Heart left ventricle (tissue), 16 donors: ENCODE results near the gene GJD4. TPM values are rescaled to one million over a fixed set of nuclear protein-coding genes. Genes with fewer than 3 reads are reported as not detected.

ENCODE experiments used
- ATAC-seq, 4 donors: fragments of 200-7000 bp; cut with Tn5 transposase; one replicate each; pipeline ENCODE4 v1.9.1; 2020 to 2022; ENCODE audit warnings: moderate library complexity in 4 of 4, mild to moderate bottlenecking in 3 of 4, moderate number of reproducible peaks in 1 of 4
- DNase-seq, 5 donors: peaks; one replicate each; pipeline ENCODE4 v3.0.0-alpha.2; 2020
- H3K27ac ChIP-seq, 12 donors: fragments of 200-600 bp; sonication (generic) in 4 of 12; one replicate each; pipeline versions ENCODE4 v1.5.0 to v1.8.0; 2016 to 2022; ENCODE audit warnings: mild to moderate bottlenecking in 2 of 12
- H3K27me3 ChIP-seq, 9 donors: fragments of 200-600 bp; sonication (generic) in 2 of 9; one replicate each; pipeline versions ENCODE4 v1.5.1 to v1.8.0; 2016 to 2022; ENCODE audit warnings: mild to moderate bottlenecking in 3 of 9
- H3K36me3 ChIP-seq, 9 donors: fragments of 200-600 bp; sonication (generic) in 2 of 9; one replicate each; pipeline versions ENCODE4 v1.5.0 to v1.8.0; 2018 to 2022; ENCODE audit warnings: mild to moderate bottlenecking in 2 of 9
- H3K4me1 ChIP-seq, 12 donors: fragments of 200-600 bp; sonication (generic) in 4 of 12; one replicate each; pipeline versions ENCODE4 v1.5.0 to v1.8.0; 2016 to 2022; ENCODE audit warnings: mild to moderate bottlenecking in 3 of 12
- H3K4me3 ChIP-seq, 12 donors: fragments of 200-600 bp; sonication (generic) in 4 of 12; one replicate each; pipeline versions ENCODE4 v1.5.0 to v1.8.0; 2017 to 2022; ENCODE audit warnings: mild to moderate bottlenecking in 9 of 12, moderate library complexity in 4 of 12
- H3K9me3 ChIP-seq, 12 donors: fragments of 200-600 bp; sonication (generic) in 4 of 12; one replicate each; pipeline versions ENCODE4 v1.5.0 to v1.8.0; 2016 to 2022; ENCODE audit warnings: mild to moderate bottlenecking in 1 of 12
- POLR2A ChIP-seq, 2 donors: fragments of 450-650 bp; IDR thresholded peaks; one replicate each; pipeline ENCODE4 v1.6.1; 2017; ENCODE audit warnings: antibody characterized with exemption in 2 of 2, mild to moderate bottlenecking in 2 of 2, moderate library complexity in 2 of 2
- WGBS, 4 donors: extraction: QIAGEN DNeasy Blood & Tissue Kit in 2 of 4; methylation state at CpG; one replicate each; pipeline versions ENCODE4 v1.1.5 to v1.1.7; 2013 to 2018; 5-methylcytosine and 5-hydroxymethylcytosine counted together
- intact Hi-C, 10 donors: fragments of 100-400 bp; cut with DNase I; formaldehyde crosslinking; loops; one replicate each; pipeline versions ENCODE4 v1.11.1 to v1.14.2; 2022
- polyA plus RNA-seq, 2 donors: library from polyadenylated mRNA; stranded (reverse); fragments of 200-250 nt; gene quantifications; one replicate each; pipeline ENCODE4 v1.2.3, GENCODE V29; 2013
- total RNA-seq, 9 donors: library from RNA; depleted of rRNA in 2 of 9; stranded (reverse); fragments of >200 nt in 2 of 9; fragmentation: NEBNext Ultra II Directional in 3 of 9; extraction: Animal tissue kit (Norgen Biotek cat#: 25700) in 3 of 9; gene quantifications; one replicate each; pipeline versions ENCODE4 v1.1.0 to v1.2.4, GENCODE V29; 2016 to 2023
- TF ChIP-seq, protein P1 (sequence below), 12 donors: fragments of 200-600 bp; sonication (generic) in 4 of 12; IDR thresholded peaks; one replicate each; pipeline versions ENCODE4 v1.5.0 to v1.8.0; 2018 to 2022; ENCODE audit warnings: antibody characterized with exemption in 12 of 12, mild to moderate bottlenecking in 5 of 12
- donor health status: ischemic (EF 13 %, LVEDD 7.1; RV severe dilation, severe dysfunction).
- donor health status: healthy with polysubstance abuse.
- donor health status: DM: no; HTN: yes; CAD: no.
- donor health status: DM: no; HTN: no; CAD: no.
- donor health status: ischemic (EF 25% LVEDD 6.9; RV normal size, moderate dysfunction).
- donor health status: ischemic (EF 25% LVEDD 5.7; RV mildly dilated, moderate dysfunction).
- donor health status: healthy.
- donor health status: DM: yes; HTN: yes; CAD: no.
- donor health status: ischemic (EF 35%, LVEDD 5.7; RV mildly dilated, moderate dysfunction).
- donor health status: nonischemic (EF 11% LVEDD 7.7; RV severe dilation, severe dysfunction).
- donor health status: DM: yes; HTN: yes; CAD: no.
- donor health status: PGD.
- donor health status: ischemic (EF 29% LVEDD 5.4; RV normal size, mild dysfunction).
- donor health status: nonischemic (EF 23%, LVEDD 6.1; RV moderate dilation, normal function).

Gene GJD4
- total and polyA plus RNA-seq, 11 donors, result not detected

DNA sequence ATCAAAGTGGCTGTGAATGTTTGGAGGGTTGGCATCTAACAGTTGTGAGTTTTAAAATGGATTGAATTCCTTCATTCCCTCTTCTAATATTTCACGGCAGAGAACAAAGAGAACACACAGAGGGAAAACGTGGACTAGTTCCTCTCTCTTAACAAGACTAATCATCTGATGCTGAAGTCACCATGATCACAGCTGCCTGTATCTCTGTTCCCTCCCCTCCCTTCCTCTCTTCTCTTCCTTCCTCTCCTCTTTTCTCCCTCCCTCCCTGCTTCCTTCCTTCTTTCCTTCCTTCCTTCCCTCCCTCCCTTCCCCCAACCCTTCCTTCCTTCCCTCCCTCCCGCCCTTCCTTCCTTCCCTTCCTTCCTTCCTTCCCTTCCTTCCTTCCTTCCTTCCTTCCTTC, 10.0 kb upstream of the GJD4 start:
- H3K4me3 ChIP-seq, result no peak overlapping the region
- peaks cover 0 to 5% (median 0%) of the 10 kb centered on the region in 12 donors for H3K9me3 ChIP-seq
- TF ChIP-seq POLR2A (IDR thresholded peaks at IDR 0.05), result no peak
- TF ChIP-seq, protein P1, sequence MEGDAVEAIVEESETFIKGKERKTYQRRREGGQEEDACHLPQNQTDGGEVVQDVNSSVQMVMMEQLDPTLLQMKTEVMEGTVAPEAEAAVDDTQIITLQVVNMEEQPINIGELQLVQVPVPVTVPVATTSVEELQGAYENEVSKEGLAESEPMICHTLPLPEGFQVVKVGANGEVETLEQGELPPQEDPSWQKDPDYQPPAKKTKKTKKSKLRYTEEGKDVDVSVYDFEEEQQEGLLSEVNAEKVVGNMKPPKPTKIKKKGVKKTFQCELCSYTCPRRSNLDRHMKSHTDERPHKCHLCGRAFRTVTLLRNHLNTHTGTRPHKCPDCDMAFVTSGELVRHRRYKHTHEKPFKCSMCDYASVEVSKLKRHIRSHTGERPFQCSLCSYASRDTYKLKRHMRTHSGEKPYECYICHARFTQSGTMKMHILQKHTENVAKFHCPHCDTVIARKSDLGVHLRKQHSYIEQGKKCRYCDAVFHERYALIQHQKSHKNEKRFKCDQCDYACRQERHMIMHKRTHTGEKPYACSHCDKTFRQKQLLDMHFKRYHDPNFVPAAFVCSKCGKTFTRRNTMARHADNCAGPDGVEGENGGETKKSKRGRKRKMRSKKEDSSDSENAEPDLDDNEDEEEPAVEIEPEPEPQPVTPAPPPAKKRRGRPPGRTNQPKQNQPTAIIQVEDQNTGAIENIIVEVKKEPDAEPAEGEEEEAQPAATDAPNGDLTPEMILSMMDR (IDR thresholded peaks at IDR 0.05), result no peak
- intact Hi-C loops, result loop anchor here in 7 of 10 donors (5.0 to 10.0 kb wide), 4 partner anchors 350 to 480 kb away; no protein-coding TSS in a partner anchor
- peaks cover 0 to 5% (median 0%) of the 10 kb centered on the region in 9 donors for H3K27me3 ChIP-seq
- DNase-seq, result no peak
- no peak overlapping the region for H3K27ac ChIP-seq
- no peaks in the 10 kb centered on the region for H3K4me1 ChIP-seq
- no peaks in the 10 kb centered on the region for H3K36me3 ChIP-seq
- WGBS, 4 donors, result 46 to 56% (median 50%) methylated on average over 3 of the region's 3 CpGs
- no peak for ATAC-seq

DNA sequence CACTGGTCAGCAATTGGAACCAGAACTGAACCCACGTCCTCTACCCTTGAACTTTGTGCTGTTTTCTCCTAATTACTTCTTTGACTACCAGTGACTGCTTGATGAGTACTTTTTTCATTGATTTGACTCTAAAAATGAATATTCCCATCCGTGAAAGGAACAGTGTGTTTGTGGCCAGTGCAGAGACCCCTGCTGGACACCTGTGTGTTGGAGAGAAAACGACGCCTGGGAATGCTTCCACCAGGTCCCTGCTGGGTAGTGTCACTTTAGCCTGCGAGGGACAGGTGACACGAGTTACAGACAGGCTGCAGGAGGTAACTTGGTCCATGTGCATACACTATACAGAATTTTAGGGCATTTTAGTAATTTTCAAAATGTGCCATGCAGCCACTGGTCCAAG, 6.8 kb upstream of the GJD4 start:
- H3K27me3 ChIP-seq, result peaks cover 0 to 4% (median 0%) of the 10 kb centered on the region in 9 donors
- intact Hi-C loops, result loop anchor here in 8 of 10 donors (2.0 to 10.0 kb wide), 5 partner anchors 354 to 484 kb away; no protein-coding TSS in a partner anchor
- H3K27ac ChIP-seq, result no peak overlapping the region
- TF ChIP-seq, protein P1 (IDR thresholded peaks at IDR 0.05), result peak; percentile 18 to 61 (median 41)
- TF ChIP-seq POLR2A (IDR thresholded peaks at IDR 0.05), result no peak
- ATAC-seq (no peak), DNase-seq (no peak)
- H3K4me3 ChIP-seq, result no peak overlapping the region
- 38 to 48% (median 41%) methylated on average over 6 of the region's 6 CpGs for WGBS, 4 donors
- no peaks in the 10 kb centered on the region for H3K4me1 ChIP-seq
- H3K36me3 ChIP-seq, result no peaks in the 10 kb centered on the region
- peaks cover 0 to 4% (median 0%) of the 10 kb centered on the region in 12 donors for H3K9me3 ChIP-seq

DNA sequence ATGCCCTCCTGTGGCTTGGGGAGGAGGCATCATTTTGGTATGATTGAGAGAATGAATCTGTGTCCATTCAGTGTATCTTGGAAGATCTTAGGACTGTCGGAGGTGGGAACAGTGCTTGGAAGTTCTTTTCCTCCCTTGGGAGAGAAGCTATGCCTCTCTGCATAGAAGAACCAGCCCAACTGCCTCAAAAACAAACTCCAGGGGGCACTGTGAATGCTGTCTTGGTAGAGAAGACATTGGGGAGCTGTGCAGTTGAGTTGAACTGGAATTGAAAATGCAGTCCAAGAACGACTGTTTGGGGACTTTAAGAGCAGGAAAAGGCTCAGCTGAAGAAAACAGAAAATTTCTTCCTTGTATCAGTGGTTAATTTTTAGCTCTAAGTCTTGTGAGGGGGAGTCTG, 4.9 kb upstream of the GJD4 start:
- ATAC-seq (no peak), DNase-seq (no peak)
- H3K36me3 ChIP-seq, result no peaks in the 10 kb centered on the region
- H3K4me3 ChIP-seq, result no peak overlapping the region
- peaks cover 0 to 4% (median 0%) of the 10 kb centered on the region in 12 donors for H3K9me3 ChIP-seq
- intact Hi-C loops, result loop anchor here in 1 of 10 donors (10.0 kb wide), 1 partner anchor 355 kb away; no protein-coding TSS in a partner anchor
- H3K4me1 ChIP-seq, result no peaks in the 10 kb centered on the region
- 51 to 66% (median 57%) methylated on average over 2 of the region's 2 CpGs for WGBS, 4 donors
- H3K27ac ChIP-seq, result no peak overlapping the region
- TF ChIP-seq, protein P1 (IDR thresholded peaks at IDR 0.05), result peak in 1 of 12 donors; percentile 8
- no peak for TF ChIP-seq POLR2A (IDR thresholded peaks at IDR 0.05)
- peaks cover 0 to 4% (median 0%) of the 10 kb centered on the region in 9 donors for H3K27me3 ChIP-seq

DNA sequence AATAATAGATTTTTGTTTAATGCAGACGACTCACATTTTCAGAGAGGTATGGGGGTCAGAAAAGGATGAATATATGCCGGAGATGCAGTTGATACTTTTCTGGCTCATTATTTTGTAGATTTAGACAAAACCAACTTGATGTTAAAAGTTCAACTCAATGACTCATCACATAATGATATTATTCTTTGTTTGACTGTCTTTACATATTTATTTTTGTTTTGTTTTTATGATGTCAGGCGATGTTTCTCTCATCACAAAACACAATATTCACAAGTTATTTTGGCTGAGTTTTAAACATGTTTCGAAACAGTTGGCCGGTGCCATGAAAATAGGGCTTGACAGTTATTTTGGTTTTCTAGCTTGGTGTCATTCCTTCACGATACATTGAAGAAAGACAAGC, 1.3 kb downstream of the GJD4 start:
- Histone ChIP-seq H3K27ac (no peak overlapping the region), H3K4me1 (peaks cover 0 to 12% (median 2%) of the 10 kb centered on the region in 12 donors), H3K27me3 (peaks cover 0 to 36% (median 22%) of the 10 kb centered on the region in 9 donors), H3K36me3 (no peaks in the 10 kb centered on the region), H3K4me3 (no peak overlapping the region), H3K9me3 (no peaks in the 10 kb centered on the region)
- 81 to 89% (median 86%) methylated on average over 6 of the region's 6 CpGs for WGBS, 4 donors
- intact Hi-C loops, result loop anchor here in 1 of 10 donors (10.0 kb wide), 1 partner anchor 362 kb away; no protein-coding TSS in a partner anchor
- ATAC-seq (no peak), DNase-seq (no peak)
- TF ChIP-seq, protein P1 (IDR thresholded peaks at IDR 0.05), result no peak
- no peak for TF ChIP-seq POLR2A (IDR thresholded peaks at IDR 0.05)
